ENCODE results near the gene MAN1C1. TPM values are rescaled to one million over a fixed set of nuclear protein-coding genes. Genes with fewer than 3 reads are reported as not detected.
A peak's percentile ranks its signal among the peaks of the same experiment; 100 is the strongest.
"Not testable (repeated sequence)": the region's sequence is repeated elsewhere in the genome, so short reads cannot be mapped to it uniquely, and the experiment has no call there.

The MAN1C1 gene
- total and polyA plus RNA-seq, 4 donors = 4.6 to 14.7 (median 13.1) TPM

GRCh38 chr1:25590096-25590824, 26.3 kb upstream of the MAN1C1 start:
- Histone ChIP-seq H3K4me1 (ENCODE audit: control insufficient read depth in 5 of 5, insufficient read depth in 5 of 5, low read length in 5 of 5) (peaks cover 0 to 19% (median 6%) of the 10 kb centered on the region in 5 donors), H3K9me3 (ENCODE audit: control insufficient read depth in 4 of 4, insufficient read depth in 3 of 4, low read length in 3 of 4) (no peaks in the 10 kb centered on the region), H3K9ac (ENCODE audit: insufficient read depth in 1 of 2, low read length in 2 of 2) (no peak overlapping the region), H3K4me3 (no peak overlapping the region), H3K27ac (ENCODE audit: low read depth in 1 of 2, low read length in 1 of 2) (peak overlapping the region in 1 of 2 donors; percentile 60), H3K36me3 (ENCODE audit: control insufficient read depth in 4 of 4, insufficient read depth in 4 of 4, low read length in 4 of 4) (no peaks in the 10 kb centered on the region), H3K27me3 (ENCODE audit: control insufficient read depth in 3 of 3, insufficient read depth in 3 of 3, low read length in 2 of 3) (no peaks in the 10 kb centered on the region)
- WGBS, 2 donors = 49 to 64% methylated on average over 8 of the region's 8 CpGs
- TF ChIP-seq, protein P1, sequence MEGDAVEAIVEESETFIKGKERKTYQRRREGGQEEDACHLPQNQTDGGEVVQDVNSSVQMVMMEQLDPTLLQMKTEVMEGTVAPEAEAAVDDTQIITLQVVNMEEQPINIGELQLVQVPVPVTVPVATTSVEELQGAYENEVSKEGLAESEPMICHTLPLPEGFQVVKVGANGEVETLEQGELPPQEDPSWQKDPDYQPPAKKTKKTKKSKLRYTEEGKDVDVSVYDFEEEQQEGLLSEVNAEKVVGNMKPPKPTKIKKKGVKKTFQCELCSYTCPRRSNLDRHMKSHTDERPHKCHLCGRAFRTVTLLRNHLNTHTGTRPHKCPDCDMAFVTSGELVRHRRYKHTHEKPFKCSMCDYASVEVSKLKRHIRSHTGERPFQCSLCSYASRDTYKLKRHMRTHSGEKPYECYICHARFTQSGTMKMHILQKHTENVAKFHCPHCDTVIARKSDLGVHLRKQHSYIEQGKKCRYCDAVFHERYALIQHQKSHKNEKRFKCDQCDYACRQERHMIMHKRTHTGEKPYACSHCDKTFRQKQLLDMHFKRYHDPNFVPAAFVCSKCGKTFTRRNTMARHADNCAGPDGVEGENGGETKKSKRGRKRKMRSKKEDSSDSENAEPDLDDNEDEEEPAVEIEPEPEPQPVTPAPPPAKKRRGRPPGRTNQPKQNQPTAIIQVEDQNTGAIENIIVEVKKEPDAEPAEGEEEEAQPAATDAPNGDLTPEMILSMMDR (IDR thresholded peaks at IDR 0.05; ENCODE audit: control extremely low read depth, extremely low read depth) = no peak
- DNase-seq (peak in 2 of 3 donors; percentile 41 to 53), ATAC-seq (ENCODE audit: insufficient read depth, low FRiP score) (no peak)

DNA sequence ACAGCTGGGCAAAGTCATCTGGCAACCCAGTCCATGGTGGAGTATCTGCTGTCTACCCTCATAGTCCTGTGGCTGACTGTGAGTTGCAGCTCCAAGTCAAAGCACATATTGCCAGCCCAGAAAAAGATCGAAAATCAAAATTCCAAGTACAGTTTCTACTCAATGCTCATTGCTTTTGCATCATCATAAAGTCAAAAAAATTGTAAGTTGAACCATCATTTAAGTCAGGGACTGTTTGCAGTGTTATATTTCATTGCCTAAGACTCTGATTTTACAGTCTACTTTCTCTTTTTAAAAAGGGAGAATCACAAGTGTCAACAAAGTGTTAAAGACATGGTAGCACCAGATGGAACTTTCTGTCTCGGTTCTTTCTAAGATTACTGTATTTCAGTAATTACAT, 22.7 kb upstream of the MAN1C1 start:
- Histone ChIP-seq H3K9ac (ENCODE audit: insufficient read depth in 1 of 2, low read length in 2 of 2) (no peak overlapping the region), H3K4me1 (ENCODE audit: control insufficient read depth in 5 of 5, insufficient read depth in 5 of 5, low read length in 5 of 5) (peaks cover 0 to 10% (median 6%) of the 10 kb centered on the region in 5 donors), H3K27me3 (ENCODE audit: control insufficient read depth in 3 of 3, insufficient read depth in 3 of 3, low read length in 2 of 3) (no peaks in the 10 kb centered on the region), H3K9me3 (ENCODE audit: control insufficient read depth in 4 of 4, insufficient read depth in 3 of 4, low read length in 3 of 4) (peaks cover 0 to 2% (median under 1%) of the 10 kb centered on the region in 4 donors), H3K4me3 (no peak overlapping the region), H3K27ac (ENCODE audit: low read depth in 1 of 2, low read length in 1 of 2) (no peak overlapping the region), H3K36me3 (ENCODE audit: control insufficient read depth in 4 of 4, insufficient read depth in 4 of 4, low read length in 4 of 4) (no peaks in the 10 kb centered on the region)
- no peak for ATAC-seq (ENCODE audit: insufficient read depth, low FRiP score)
- WGBS, 2 donors = 86 to 93% methylated on average over 2 of the region's 2 CpGs
- no peak for DNase-seq
- TF ChIP-seq, protein P1 (IDR thresholded peaks at IDR 0.05; ENCODE audit: control extremely low read depth, extremely low read depth) = no peak

DNA sequence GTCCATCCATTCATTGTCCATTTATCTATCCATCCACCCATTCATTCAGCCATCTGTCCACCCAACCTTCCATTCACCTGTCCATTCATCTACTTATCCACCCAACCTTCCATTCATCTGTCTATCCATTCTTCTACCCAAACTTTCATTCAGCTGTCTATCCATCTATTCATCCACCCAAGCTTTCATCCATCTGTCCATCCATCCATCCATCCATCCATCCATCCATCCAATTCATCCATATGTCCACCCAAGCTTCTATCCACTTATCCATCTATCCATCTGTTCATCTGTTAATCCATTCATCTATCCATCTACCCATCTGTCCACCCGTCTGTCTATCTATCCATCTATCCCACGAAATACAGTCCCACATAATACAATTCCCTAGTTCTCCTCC, 21.6 kb upstream of the MAN1C1 start:
- 91 to 96% methylated on average over 2 of the region's 2 CpGs for WGBS, 2 donors
- TF ChIP-seq, protein P1 (IDR thresholded peaks at IDR 0.05; ENCODE audit: control extremely low read depth, extremely low read depth) = no peak
- Histone ChIP-seq H3K9ac (ENCODE audit: insufficient read depth in 1 of 2, low read length in 2 of 2) (no peak overlapping the region), H3K27ac (ENCODE audit: low read depth in 1 of 2, low read length in 1 of 2) (no peak overlapping the region), H3K36me3 (ENCODE audit: control insufficient read depth in 4 of 4, insufficient read depth in 4 of 4, low read length in 4 of 4) (no peaks in the 10 kb centered on the region), H3K27me3 (ENCODE audit: control insufficient read depth in 3 of 3, insufficient read depth in 3 of 3, low read length in 2 of 3) (no peaks in the 10 kb centered on the region), H3K9me3 (ENCODE audit: control insufficient read depth in 4 of 4, insufficient read depth in 3 of 4, low read length in 3 of 4) (peaks cover 0 to 4% (median 1%) of the 10 kb centered on the region in 4 donors), H3K4me1 (ENCODE audit: control insufficient read depth in 5 of 5, insufficient read depth in 5 of 5, low read length in 5 of 5) (peaks cover 0 to 9% (median 6%) of the 10 kb centered on the region in 5 donors), H3K4me3 (no peak overlapping the region)
- DNase-seq (no peak), ATAC-seq (ENCODE audit: insufficient read depth, low FRiP score) (no peak)

DNA sequence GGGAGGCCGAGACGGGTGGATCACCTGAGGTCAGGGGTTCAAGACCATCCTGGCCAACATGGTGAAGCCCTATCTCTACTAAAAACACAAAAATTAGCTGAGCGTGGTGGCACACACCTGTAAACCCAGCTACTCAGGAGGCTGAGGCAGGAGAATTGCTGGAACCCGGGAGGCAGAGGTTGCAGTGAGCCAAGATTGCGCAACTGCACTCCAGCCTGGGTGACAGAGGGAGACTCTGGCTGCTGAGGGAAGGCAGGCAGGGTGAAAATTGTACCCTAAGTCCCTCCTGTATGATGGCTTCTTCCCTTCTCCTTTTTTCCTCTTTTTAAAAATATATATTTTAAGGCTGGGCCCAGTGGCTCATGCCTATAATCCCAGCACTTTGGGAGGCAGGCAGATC, 19.9 kb upstream of the MAN1C1 start:
- H3K9me3 ChIP-seq (ENCODE audit: control insufficient read depth in 4 of 4, insufficient read depth in 3 of 4, low read length in 3 of 4); H3K4me3 ChIP-seq; DNase-seq; H3K27me3 ChIP-seq (ENCODE audit: control insufficient read depth in 3 of 3, insufficient read depth in 3 of 3, low read length in 2 of 3); H3K27ac ChIP-seq (ENCODE audit: low read depth in 1 of 2, low read length in 1 of 2); ATAC-seq (ENCODE audit: insufficient read depth, low FRiP score); H3K36me3 ChIP-seq (ENCODE audit: control insufficient read depth in 4 of 4, insufficient read depth in 4 of 4, low read length in 4 of 4); H3K9ac ChIP-seq (ENCODE audit: insufficient read depth in 1 of 2, low read length in 2 of 2); H3K4me1 ChIP-seq (ENCODE audit: control insufficient read depth in 5 of 5, insufficient read depth in 5 of 5, low read length in 5 of 5): not testable (repeated sequence)
- 88 to 93% methylated on average over 5 of the region's 5 CpGs for WGBS, 2 donors
